A673 (cell line): ENCODE results near the gene ZNF212.

ENCODE experiments used
- EZH2 ChIP-seq: fragments of 200-600 bp; sonication (generic); IDR thresholded peaks from 2 replicates; pipeline ENCODE4 v1.6.1; 2017; ENCODE audit warnings: borderline replicate concordance, low read depth, mild to moderate bottlenecking, mixed read lengths, antibody characterized with exemption, low read length; ENCODE audit not compliant: poor library complexity, severe bottlenecking
- TF ChIP-seq, protein P1 (sequence below): fragments of 300-800, 200-600 bp; sonication (generic); conservative IDR thresholded peaks from 2 replicates; pipeline ENCODE4 v1.5.1; 2017; ENCODE audit warnings: low read depth, mild to moderate bottlenecking, antibody characterized with exemption, low read length, moderate library complexity, mixed read lengths

- TF ChIP-seq, protein P1, sequence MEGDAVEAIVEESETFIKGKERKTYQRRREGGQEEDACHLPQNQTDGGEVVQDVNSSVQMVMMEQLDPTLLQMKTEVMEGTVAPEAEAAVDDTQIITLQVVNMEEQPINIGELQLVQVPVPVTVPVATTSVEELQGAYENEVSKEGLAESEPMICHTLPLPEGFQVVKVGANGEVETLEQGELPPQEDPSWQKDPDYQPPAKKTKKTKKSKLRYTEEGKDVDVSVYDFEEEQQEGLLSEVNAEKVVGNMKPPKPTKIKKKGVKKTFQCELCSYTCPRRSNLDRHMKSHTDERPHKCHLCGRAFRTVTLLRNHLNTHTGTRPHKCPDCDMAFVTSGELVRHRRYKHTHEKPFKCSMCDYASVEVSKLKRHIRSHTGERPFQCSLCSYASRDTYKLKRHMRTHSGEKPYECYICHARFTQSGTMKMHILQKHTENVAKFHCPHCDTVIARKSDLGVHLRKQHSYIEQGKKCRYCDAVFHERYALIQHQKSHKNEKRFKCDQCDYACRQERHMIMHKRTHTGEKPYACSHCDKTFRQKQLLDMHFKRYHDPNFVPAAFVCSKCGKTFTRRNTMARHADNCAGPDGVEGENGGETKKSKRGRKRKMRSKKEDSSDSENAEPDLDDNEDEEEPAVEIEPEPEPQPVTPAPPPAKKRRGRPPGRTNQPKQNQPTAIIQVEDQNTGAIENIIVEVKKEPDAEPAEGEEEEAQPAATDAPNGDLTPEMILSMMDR, result no peak
- TF ChIP-seq EZH2, result no peak
These were observed 15.7 kb downstream of the ZNF212 start for GRCh38 chr7:149255174-149255573.
